ENCODE measurements around the gene SORCS1. TPM values are rescaled to one million over a fixed set of nuclear protein-coding genes. Genes with fewer than 3 reads are reported as not detected.

Gene SORCS1
- total and polyA plus RNA-seq, 2 donors from 2014 or later = 0.76 to 2.4 TPM

GRCh38 chr10:106900016-106900652, 264.4 kb downstream of the SORCS1 start:
- no peaks in the 10 kb centered on the region for H3K36me3 ChIP-seq (ENCODE audit: control insufficient read depth in 2 of 3, insufficient read depth in 3 of 3, low read length in 3 of 3)
- H3K9ac ChIP-seq (ENCODE audit: low read length in 3 of 3) = no peak overlapping the region
- intact Hi-C loops (cut with DNase I) = no loop called here
- peaks cover 0 to 3% (median 0%) of the 10 kb centered on the region in 3 donors for H3K4me1 ChIP-seq (ENCODE audit: control insufficient read depth in 2 of 3, insufficient read depth in 2 of 3, low read depth in 1 of 3, low read length in 3 of 3)
- DNase-seq (peak in 2 of 5 donors; percentile 38 to 43), FAIRE-seq (no peak)
- no peaks in the 10 kb centered on the region for H3K27me3 ChIP-seq (ENCODE audit: control insufficient read depth, insufficient read depth, low read length)
- no peaks in the 10 kb centered on the region for H3K9me3 ChIP-seq (ENCODE audit: control insufficient read depth in 2 of 3, insufficient read depth in 1 of 3, low read length in 3 of 3)
- H3K4me3 ChIP-seq (ENCODE audit: low read length in 3 of 3) = no peak overlapping the region
- no peak for TF ChIP-seq CTCF (IDR thresholded peaks at IDR 0.05; ENCODE audit: borderline replicate concordance, extremely low read depth, insufficient read depth)
- no peak overlapping the region for H3K27ac ChIP-seq (ENCODE audit: low read depth in 2 of 2, low read length in 2 of 2)

GRCh38 chr10:106898446-106898845, 266.1 kb downstream of the SORCS1 start:
- H3K4me1 ChIP-seq (ENCODE audit: control insufficient read depth in 2 of 3, insufficient read depth in 2 of 3, low read depth in 1 of 3, low read length in 3 of 3) = peaks cover 0 to 3% (median 0%) of the 10 kb centered on the region in 3 donors
- intact Hi-C loops (cut with DNase I) = no loop called here
- TF ChIP-seq CTCF (IDR thresholded peaks at IDR 0.05; ENCODE audit: borderline replicate concordance, extremely low read depth, insufficient read depth) = no peak
- H3K4me3 ChIP-seq (ENCODE audit: low read length in 3 of 3) = no peak overlapping the region
- FAIRE-seq = no peak
- H3K27ac ChIP-seq (ENCODE audit: low read depth in 2 of 2, low read length in 2 of 2) = no peak overlapping the region
- H3K36me3 ChIP-seq (ENCODE audit: control insufficient read depth in 2 of 3, insufficient read depth in 3 of 3, low read length in 3 of 3) = no peaks in the 10 kb centered on the region
- no peaks in the 10 kb centered on the region for H3K27me3 ChIP-seq (ENCODE audit: control insufficient read depth, insufficient read depth, low read length)
- DNase-seq = peak in 4 of 5 donors; percentile 36 to 59 (median 44)
- H3K9ac ChIP-seq (ENCODE audit: low read length in 3 of 3) = no peak overlapping the region
- H3K9me3 ChIP-seq (ENCODE audit: control insufficient read depth in 2 of 3, insufficient read depth in 1 of 3, low read length in 3 of 3) = no peaks in the 10 kb centered on the region

- H3K4me1 ChIP-seq (ENCODE audit: control insufficient read depth in 2 of 3, insufficient read depth in 2 of 3, low read depth in 1 of 3, low read length in 3 of 3) = peaks cover 0 to 3% (median 0%) of the 10 kb centered on the region in 3 donors
- FAIRE-seq (no peak), DNase-seq (peak in 3 of 5 donors; percentile 18 to 44 (median 36))
- H3K9ac ChIP-seq (ENCODE audit: low read length in 3 of 3) = no peak overlapping the region
- no peak overlapping the region for H3K27ac ChIP-seq (ENCODE audit: low read depth in 2 of 2, low read length in 2 of 2)
- no peaks in the 10 kb centered on the region for H3K36me3 ChIP-seq (ENCODE audit: control insufficient read depth in 2 of 3, insufficient read depth in 3 of 3, low read length in 3 of 3)
- no peaks in the 10 kb centered on the region for H3K27me3 ChIP-seq (ENCODE audit: control insufficient read depth, insufficient read depth, low read length)
- intact Hi-C loops (cut with DNase I) = no loop called here
- no peak for TF ChIP-seq CTCF (IDR thresholded peaks at IDR 0.05; ENCODE audit: borderline replicate concordance, extremely low read depth, insufficient read depth)
- H3K9me3 ChIP-seq (ENCODE audit: control insufficient read depth in 2 of 3, insufficient read depth in 1 of 3, low read length in 3 of 3) = no peaks in the 10 kb centered on the region
- peak overlapping the region in 1 of 3 donors; percentile 10 for H3K4me3 ChIP-seq (ENCODE audit: low read length in 3 of 3)
These were observed 266.8 kb downstream of the SORCS1 start for GRCh38 chr10:106897719-106898118.
